ENCODE measurements around the gene LDB2. TPM values are rescaled to one million over a fixed set of nuclear protein-coding genes. Genes with fewer than 3 reads are reported as not detected.

Gene LDB2
- total RNA-seq, 4 donors from 2014 or later: 48.8 to 298 (median 152) TPM

DNA sequence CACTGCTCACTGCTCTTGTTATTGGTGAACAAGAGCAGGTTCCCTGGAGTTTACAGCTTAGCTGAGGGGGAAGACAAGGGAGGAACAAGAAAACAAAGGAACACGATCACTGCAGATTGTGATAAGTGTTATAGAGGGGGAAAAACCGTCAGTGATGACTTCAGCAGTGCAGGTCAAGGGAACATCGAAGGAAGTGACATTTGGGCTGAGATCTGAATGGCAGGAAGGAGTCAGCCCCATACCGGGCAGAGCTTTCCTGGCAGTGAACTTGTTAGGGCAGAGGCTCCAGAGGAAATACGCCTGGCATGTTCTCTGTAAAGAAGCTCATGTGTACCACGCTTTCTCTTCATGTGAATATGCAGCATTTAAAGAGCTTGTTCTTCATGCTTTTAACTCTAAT, 78.1 kb downstream of the LDB2 start:
- peaks cover 0 to 3% of the 10 kb centered on the region in 2 donors for H3K4me1 ChIP-seq
- H3K27me3 ChIP-seq: no peaks in the 10 kb centered on the region
- no peaks in the 10 kb centered on the region for H3K36me3 ChIP-seq
- no peak overlapping the region for H3K4me3 ChIP-seq
- H3K9me3 ChIP-seq: no peaks in the 10 kb centered on the region
- intact Hi-C loops (cut with DNase I; ENCODE audit: low total_unique reads): no loop called here
- peak overlapping the region in 1 of 2 donors; percentile 55 for H3K27ac ChIP-seq
- DNase-seq: peak in 1 of 2 donors; percentile 44
- TF ChIP-seq POLR2A (IDR thresholded peaks at IDR 0.05): no peak
- TF ChIP-seq, protein P1, sequence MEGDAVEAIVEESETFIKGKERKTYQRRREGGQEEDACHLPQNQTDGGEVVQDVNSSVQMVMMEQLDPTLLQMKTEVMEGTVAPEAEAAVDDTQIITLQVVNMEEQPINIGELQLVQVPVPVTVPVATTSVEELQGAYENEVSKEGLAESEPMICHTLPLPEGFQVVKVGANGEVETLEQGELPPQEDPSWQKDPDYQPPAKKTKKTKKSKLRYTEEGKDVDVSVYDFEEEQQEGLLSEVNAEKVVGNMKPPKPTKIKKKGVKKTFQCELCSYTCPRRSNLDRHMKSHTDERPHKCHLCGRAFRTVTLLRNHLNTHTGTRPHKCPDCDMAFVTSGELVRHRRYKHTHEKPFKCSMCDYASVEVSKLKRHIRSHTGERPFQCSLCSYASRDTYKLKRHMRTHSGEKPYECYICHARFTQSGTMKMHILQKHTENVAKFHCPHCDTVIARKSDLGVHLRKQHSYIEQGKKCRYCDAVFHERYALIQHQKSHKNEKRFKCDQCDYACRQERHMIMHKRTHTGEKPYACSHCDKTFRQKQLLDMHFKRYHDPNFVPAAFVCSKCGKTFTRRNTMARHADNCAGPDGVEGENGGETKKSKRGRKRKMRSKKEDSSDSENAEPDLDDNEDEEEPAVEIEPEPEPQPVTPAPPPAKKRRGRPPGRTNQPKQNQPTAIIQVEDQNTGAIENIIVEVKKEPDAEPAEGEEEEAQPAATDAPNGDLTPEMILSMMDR (IDR thresholded peaks at IDR 0.05): no peak

DNA sequence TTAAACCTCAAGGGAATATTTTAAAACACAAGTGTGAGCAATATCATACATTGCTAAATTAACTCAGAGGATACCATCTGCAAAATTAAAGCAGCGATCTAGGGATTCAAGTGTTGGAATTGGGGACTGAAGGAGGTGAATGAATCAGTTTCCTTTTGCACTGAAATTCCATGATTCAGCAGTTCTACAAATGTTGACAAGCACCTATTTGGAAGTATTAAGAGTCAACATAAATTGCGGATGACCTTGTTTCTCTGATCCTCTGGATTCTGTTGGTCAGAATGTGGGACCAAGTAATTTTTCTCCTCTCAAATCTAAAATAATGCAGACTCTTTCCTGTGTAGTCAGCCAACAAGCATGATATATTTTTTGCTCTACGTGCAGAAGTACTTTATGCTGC, 78.8 kb downstream of the LDB2 start:
- TF ChIP-seq POLR2A (IDR thresholded peaks at IDR 0.05): no peak
- TF ChIP-seq, protein P1 (IDR thresholded peaks at IDR 0.05): no peak

DNA sequence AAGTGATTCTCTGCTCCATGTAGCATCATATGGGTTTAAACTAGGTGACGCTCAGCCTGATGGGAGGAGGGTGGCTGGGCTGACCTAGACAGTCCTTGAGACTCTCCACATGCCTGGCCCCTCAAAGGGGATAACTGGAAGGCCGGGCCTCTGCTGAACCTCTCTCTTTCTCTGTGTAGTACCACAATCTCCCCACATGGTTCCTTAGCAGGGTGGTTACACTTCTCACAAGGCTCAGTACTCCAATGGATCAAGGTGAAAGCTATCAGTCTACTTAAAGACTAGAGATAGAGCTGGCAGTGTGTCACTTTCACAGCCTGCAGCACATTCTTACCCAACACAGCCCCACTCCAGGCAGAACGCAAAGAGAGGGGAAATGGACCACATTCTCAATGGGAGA, 80.4 kb downstream of the LDB2 start:
- Histone ChIP-seq H3K4me1 (peaks cover 0 to 7% of the 10 kb centered on the region in 2 donors), H3K4me3 (no peak overlapping the region), H3K27me3 (no peaks in the 10 kb centered on the region), H3K36me3 (no peaks in the 10 kb centered on the region), H3K27ac (no peak overlapping the region), H3K9me3 (no peaks in the 10 kb centered on the region)
- intact Hi-C loops (cut with DNase I; ENCODE audit: low total_unique reads): no loop called here
- no peak for DNase-seq
- TF ChIP-seq, protein P1 (IDR thresholded peaks at IDR 0.05): no peak
- TF ChIP-seq POLR2A (IDR thresholded peaks at IDR 0.05): no peak

More for the DNA sequence above, 78.8 kb downstream of the LDB2 start:
- no peaks in the 10 kb centered on the region for H3K9me3 ChIP-seq
- H3K27ac ChIP-seq: peak overlapping the region in 1 of 2 donors; percentile 45
- intact Hi-C loops (cut with DNase I; ENCODE audit: low total_unique reads): no loop called here
- DNase-seq: no peak
- peaks cover 0 to 7% of the 10 kb centered on the region in 2 donors for H3K4me1 ChIP-seq
- H3K4me3 ChIP-seq: no peak overlapping the region
- H3K27me3 ChIP-seq: no peaks in the 10 kb centered on the region
- H3K36me3 ChIP-seq: no peaks in the 10 kb centered on the region

GRCh38 chr4:16817286-16817685, 81.2 kb downstream of the LDB2 start:
- no peak for DNase-seq
- TF ChIP-seq, protein P1 (IDR thresholded peaks at IDR 0.05): no peak
- TF ChIP-seq POLR2A (IDR thresholded peaks at IDR 0.05): no peak
- H3K36me3 ChIP-seq: no peaks in the 10 kb centered on the region
- peaks cover 0 to 7% of the 10 kb centered on the region in 2 donors for H3K4me1 ChIP-seq
- H3K9me3 ChIP-seq: no peaks in the 10 kb centered on the region
- no peaks in the 10 kb centered on the region for H3K27me3 ChIP-seq
- H3K27ac ChIP-seq: no peak overlapping the region
- intact Hi-C loops (cut with DNase I; ENCODE audit: low total_unique reads): no loop called here
- H3K4me3 ChIP-seq: no peak overlapping the region

DNA sequence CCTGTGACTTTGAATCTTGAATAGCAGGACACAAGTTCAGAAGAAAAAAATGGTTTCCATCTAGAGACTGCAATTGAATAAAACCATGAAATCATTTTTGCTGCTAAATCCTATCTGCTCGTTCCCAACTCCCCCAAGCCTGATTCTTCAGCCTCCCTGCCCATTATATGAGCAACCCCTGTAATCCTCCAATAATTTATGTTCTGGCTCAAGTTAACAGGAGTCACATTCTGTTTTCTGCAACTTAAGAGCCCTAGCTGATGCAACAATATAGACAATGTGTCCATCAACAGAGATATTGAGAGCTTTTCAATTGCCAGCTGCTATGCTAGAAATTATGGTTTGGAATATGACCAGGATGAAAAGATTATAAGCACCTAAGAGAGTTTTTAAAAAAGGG, 84.1 kb downstream of the LDB2 start:
- intact Hi-C loops (cut with DNase I; ENCODE audit: low total_unique reads): no loop called here
- peaks cover 0 to 4% of the 10 kb centered on the region in 2 donors for H3K4me1 ChIP-seq

More for the DNA sequence above, 84.1 kb downstream of the LDB2 start:
- no peaks in the 10 kb centered on the region for H3K9me3 ChIP-seq
- no peak for DNase-seq
- H3K36me3 ChIP-seq: no peaks in the 10 kb centered on the region
- no peak overlapping the region for H3K27ac ChIP-seq
- H3K27me3 ChIP-seq: no peaks in the 10 kb centered on the region
- TF ChIP-seq POLR2A (IDR thresholded peaks at IDR 0.05): no peak
- TF ChIP-seq, protein P1 (IDR thresholded peaks at IDR 0.05): no peak
- H3K4me3 ChIP-seq: no peak overlapping the region

All from uterus (tissue), 4 donors.